ENCODE data around the gene TMOD1.

TMOD1 gene

DNA sequence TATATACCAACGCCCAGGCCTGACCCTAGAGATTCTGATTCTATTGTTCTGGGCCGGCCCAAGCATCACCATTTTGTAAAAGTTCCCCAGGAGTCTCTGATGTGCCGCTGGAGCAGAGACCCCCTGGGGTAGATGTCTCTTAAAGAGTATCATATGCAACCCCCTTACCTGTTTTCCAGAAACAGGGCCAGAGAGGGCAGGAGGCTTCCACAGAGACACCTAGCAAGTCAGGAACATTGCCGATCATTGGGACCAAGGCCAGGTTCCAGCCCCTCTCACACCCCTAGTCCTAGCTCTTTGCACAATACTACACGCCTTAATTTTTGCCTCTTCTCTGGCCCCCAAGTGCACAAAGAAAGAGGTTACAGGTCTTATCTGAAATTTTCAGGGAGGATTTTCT lies 63.8 kb downstream of the TMOD1 start:
- TF ChIP-seq, protein P1, sequence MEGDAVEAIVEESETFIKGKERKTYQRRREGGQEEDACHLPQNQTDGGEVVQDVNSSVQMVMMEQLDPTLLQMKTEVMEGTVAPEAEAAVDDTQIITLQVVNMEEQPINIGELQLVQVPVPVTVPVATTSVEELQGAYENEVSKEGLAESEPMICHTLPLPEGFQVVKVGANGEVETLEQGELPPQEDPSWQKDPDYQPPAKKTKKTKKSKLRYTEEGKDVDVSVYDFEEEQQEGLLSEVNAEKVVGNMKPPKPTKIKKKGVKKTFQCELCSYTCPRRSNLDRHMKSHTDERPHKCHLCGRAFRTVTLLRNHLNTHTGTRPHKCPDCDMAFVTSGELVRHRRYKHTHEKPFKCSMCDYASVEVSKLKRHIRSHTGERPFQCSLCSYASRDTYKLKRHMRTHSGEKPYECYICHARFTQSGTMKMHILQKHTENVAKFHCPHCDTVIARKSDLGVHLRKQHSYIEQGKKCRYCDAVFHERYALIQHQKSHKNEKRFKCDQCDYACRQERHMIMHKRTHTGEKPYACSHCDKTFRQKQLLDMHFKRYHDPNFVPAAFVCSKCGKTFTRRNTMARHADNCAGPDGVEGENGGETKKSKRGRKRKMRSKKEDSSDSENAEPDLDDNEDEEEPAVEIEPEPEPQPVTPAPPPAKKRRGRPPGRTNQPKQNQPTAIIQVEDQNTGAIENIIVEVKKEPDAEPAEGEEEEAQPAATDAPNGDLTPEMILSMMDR (IDR thresholded peaks at IDR 0.05; ENCODE audit: extremely low read depth, missing control alignments): no peak
- DNase-seq (ENCODE audit: low spot score): no peak

DNA sequence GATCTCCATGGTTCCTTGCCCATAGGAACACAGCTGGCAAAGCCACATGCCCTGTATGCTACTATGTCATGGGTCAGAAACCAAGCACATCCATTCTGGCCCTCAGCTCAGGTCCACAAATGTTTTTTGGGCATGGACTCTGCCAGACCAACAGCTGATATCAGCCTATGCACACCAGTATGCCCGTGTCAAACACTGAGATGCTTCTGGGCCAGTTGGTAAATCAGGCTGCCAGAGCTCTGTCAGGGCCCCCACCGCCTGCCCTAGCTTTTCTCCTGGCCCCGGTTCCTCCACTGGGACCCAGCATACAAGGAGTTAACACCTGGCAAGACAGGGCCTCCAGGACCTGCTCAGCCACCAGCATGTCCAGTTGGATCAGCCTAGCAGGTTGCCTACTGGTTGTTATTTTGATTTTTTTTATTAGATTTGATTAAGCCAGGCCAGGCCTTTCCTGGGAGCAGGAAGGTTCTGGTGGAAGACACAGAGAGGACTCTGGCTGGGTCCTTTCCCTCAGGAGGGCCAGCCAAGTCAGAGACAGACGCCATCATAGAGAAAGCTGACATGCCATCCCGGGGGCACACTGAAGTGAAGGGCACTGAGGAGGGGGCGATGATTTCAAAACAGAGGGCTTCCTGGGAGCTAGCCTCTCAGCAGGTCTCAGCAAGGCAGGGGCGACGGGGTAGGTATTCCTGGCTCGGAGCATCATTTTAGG lies 65.9 kb downstream of the TMOD1 start:
- TF ChIP-seq, protein P1 (IDR thresholded peaks at IDR 0.05; ENCODE audit: extremely low read depth, missing control alignments): no peak
- DNase-seq (ENCODE audit: low spot score): no peak

DNA sequence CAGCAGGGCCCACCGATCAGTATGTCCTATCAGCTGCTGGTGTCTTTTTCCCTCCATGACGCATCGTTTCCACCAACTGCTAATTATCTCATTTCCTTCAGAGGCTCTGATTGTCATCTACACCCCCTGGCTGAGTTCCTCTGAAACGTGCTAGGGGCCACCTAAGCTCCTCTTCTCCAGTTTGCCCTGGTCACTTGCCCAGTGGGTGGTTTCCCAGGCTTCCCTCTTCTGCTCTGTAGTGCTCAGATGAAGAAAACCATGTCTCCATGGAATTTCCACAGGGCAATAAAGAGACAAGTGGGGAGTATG lies 66.4 kb downstream of the TMOD1 start:
- no peak for DNase-seq (ENCODE audit: low spot score)
- TF ChIP-seq, protein P1 (IDR thresholded peaks at IDR 0.05; ENCODE audit: extremely low read depth, missing control alignments): no peak

GRCh38 chr9:97568461-97569275 lies 67.2 kb downstream of the TMOD1 start:
- TF ChIP-seq, protein P1 (IDR thresholded peaks at IDR 0.05; ENCODE audit: extremely low read depth, missing control alignments): no peak
- no peak for DNase-seq (ENCODE audit: low spot score)

- TF ChIP-seq, protein P1 (IDR thresholded peaks at IDR 0.05; ENCODE audit: extremely low read depth, missing control alignments): no peak
- DNase-seq (ENCODE audit: low spot score): no peak
Measured at GRCh38 chr9:97570899-97571298, 69.4 kb downstream of the TMOD1 start.

- TF ChIP-seq, protein P1 (IDR thresholded peaks at IDR 0.05; ENCODE audit: extremely low read depth, missing control alignments): no peak
- no peak for DNase-seq (ENCODE audit: low spot score)
Measured at GRCh38 chr9:97571664-97572063, 70.2 kb downstream of the TMOD1 start.

GRCh38 chr9:97572196-97572891 lies 70.9 kb downstream of the TMOD1 start:
- no peak for DNase-seq (ENCODE audit: low spot score)
- TF ChIP-seq, protein P1 (IDR thresholded peaks at IDR 0.05; ENCODE audit: extremely low read depth, missing control alignments): no peak
